Fibroblast of lung (primary cell): ENCODE data around the gene DEGS2. TPM values are rescaled to one million over a fixed set of nuclear protein-coding genes. Genes with fewer than 3 reads are reported as not detected.
A peak's percentile ranks its signal among the peaks of the same experiment; 100 is the strongest.

Experiments
- DNase-seq, 2 donors: peaks; one replicate each; pipeline versions ENCODE4 v3.0.0 to v3.0.0-alpha.2; 2010; ENCODE audit warnings: low read depth in 2 of 2
- H2AFZ ChIP-seq: 2 replicates; pipeline ENCODE4 v1.5.1; 2012; ENCODE audit warnings: low read length, control low read depth, inconsistent platforms
- H3K27ac ChIP-seq: 2 replicates; pipeline ENCODE4 v1.5.1; 2011; ENCODE audit warnings: low read length, control low read depth; ENCODE audit not compliant: insufficient read depth
- H3K27me3 ChIP-seq: 2 replicates; pipeline ENCODE4 v1.5.1; 2011; ENCODE audit warnings: mild to moderate bottlenecking, low read length; ENCODE audit not compliant: control insufficient read depth, insufficient read depth
- H3K36me3 ChIP-seq: 2 replicates; pipeline ENCODE4 v1.5.1; 2011; ENCODE audit warnings: low read length; ENCODE audit not compliant: control insufficient read depth, insufficient read depth
- H3K4me1 ChIP-seq: 2 replicates; pipeline ENCODE4 v1.5.1; 2011; ENCODE audit warnings: low read length; ENCODE audit not compliant: control insufficient read depth, insufficient read depth; ENCODE audit errors: extremely low read depth
- H3K4me2 ChIP-seq: 2 replicates; pipeline ENCODE4 v1.5.1; 2011; ENCODE audit warnings: low read length, control low read depth; ENCODE audit not compliant: insufficient read depth; ENCODE audit errors: extremely low read depth
- H3K4me3 ChIP-seq, 4 experiments: fragments of 200-600 bp in 1 of 4; sonication (generic) in 1 of 4; replicated peaks in 1 of 4; 2 replicates each; pipeline ENCODE4 v1.5.1; 2011 to 2016; ENCODE audit warnings: low read length in 4 of 4, low read depth in 3 of 4, mild to moderate bottlenecking in 3 of 4, control low read depth in 2 of 4, inconsistent platforms in 1 of 4, mixed read lengths in 1 of 4; ENCODE audit not compliant: insufficient read depth in 1 of 4; ENCODE audit errors: control extremely low read depth in 1 of 4
- H3K79me2 ChIP-seq: 2 replicates; pipeline ENCODE4 v1.5.1; 2012; ENCODE audit warnings: mild to moderate bottlenecking, low read length, inconsistent platforms; ENCODE audit not compliant: control insufficient read depth, insufficient read depth
- H3K9ac ChIP-seq: 2 replicates; pipeline ENCODE4 v1.5.1; 2011; ENCODE audit warnings: mild to moderate bottlenecking, low read length, control low read depth; ENCODE audit not compliant: insufficient read depth
- H3K9me3 ChIP-seq: 2 replicates; pipeline ENCODE4 v1.5.1; 2012; ENCODE audit warnings: low read depth, low read length; ENCODE audit not compliant: control insufficient read depth, insufficient read depth
- H4K20me1 ChIP-seq: 2 replicates; pipeline ENCODE4 v1.5.1; 2011; ENCODE audit warnings: low read length; ENCODE audit not compliant: control insufficient read depth, insufficient read depth; ENCODE audit errors: extremely low read depth
- CTCF ChIP-seq, 2 donors: IDR thresholded peaks in 1 of 2; conservative IDR thresholded peaks in 1 of 2; 1 replicate in 1 of 2; 2 replicates in 1 of 2; pipeline ENCODE4 v1.5.1; 2011 to 2012; ENCODE audit warnings: low read length in 2 of 2, control low read depth in 1 of 2, inconsistent platforms in 1 of 2, low read depth in 1 of 2, mild to moderate bottlenecking in 1 of 2
- EZH2 ChIP-seq: IDR thresholded peaks from 2 replicates; pipeline ENCODE4 v1.5.1; 2012; ENCODE audit warnings: low read length, control low read depth, mild to moderate bottlenecking; ENCODE audit errors: missing control alignments
- polyA plus RNA-seq, 2 donors: library from polyadenylated mRNA; depleted of rRNA in 1 of 2; stranded (reverse) in 1 of 2; unstranded in 1 of 2; fragments of >200 nt; gene quantifications; 2 replicates each; pipeline ENCODE4 v1.2.1, GENCODE V29; 2011 to 2012; ENCODE audit warnings: missing spikeins in 1 of 2
- total RNA-seq: library from RNA; depleted of rRNA; stranded (reverse); fragments of >200 nt; gene quantifications from 2 replicates; pipeline ENCODE4 v1.2.1, GENCODE V29; 2014

Gene DEGS2
- total and polyA plus RNA-seq, 2 donors (not counting 1 experiment from before 2014, with no cell fraction given), result under 0.01 TPM; not detected in 1

GRCh38 chr14:100131181-100131580, 28.3 kb downstream of the DEGS2 start:
- no peak for DNase-seq
- H3K36me3 ChIP-seq, result no peaks in the 10 kb centered on the region
- no peak overlapping the region for H3K4me2 ChIP-seq
- H2AFZ ChIP-seq, result no peak overlapping the region
- H3K9ac ChIP-seq, result no peak overlapping the region
- no peaks in the 10 kb centered on the region for H3K9me3 ChIP-seq
- no peaks in the 10 kb centered on the region for H3K79me2 ChIP-seq
- H3K4me3 ChIP-seq, result no peak overlapping the region
- no peaks in the 10 kb centered on the region for H4K20me1 ChIP-seq
- no peaks in the 10 kb centered on the region for H3K27me3 ChIP-seq
- TF ChIP-seq CTCF (conservative IDR thresholded peaks at IDR 0.05 in 1 of 2, IDR thresholded peaks at IDR 0.05 in 1 of 2; ENCODE audit: low read depth in 1 of 2, low read length in 2 of 2), result no peak
- TF ChIP-seq EZH2, result no peak
- no peaks in the 10 kb centered on the region for H3K4me1 ChIP-seq
- H3K27ac ChIP-seq, result no peak overlapping the region

- Histone ChIP-seq H3K9ac (no peak overlapping the region), H3K9me3 (no peaks in the 10 kb centered on the region), H3K4me1 (no peaks in the 10 kb centered on the region), H2AFZ (no peak overlapping the region), H3K4me3 (no peak overlapping the region), H3K79me2 (no peaks in the 10 kb centered on the region), H3K36me3 (no peaks in the 10 kb centered on the region), H3K27me3 (no peaks in the 10 kb centered on the region), H4K20me1 (no peaks in the 10 kb centered on the region), H3K27ac (no peak overlapping the region), H3K4me2 (no peak overlapping the region)
- DNase-seq, result no peak
- TF ChIP-seq EZH2, result no peak
These were observed 28.9 kb downstream of the DEGS2 start for GRCh38 chr14:100130521-100130920.

GRCh38 chr14:100129161-100129589, 30.3 kb downstream of the DEGS2 start:
- Histone ChIP-seq H3K4me2 (no peak overlapping the region), H3K27ac (no peak overlapping the region), H2AFZ (no peak overlapping the region)

More at GRCh38 chr14:100129161-100129589, 30.3 kb downstream of the DEGS2 start:
- Histone ChIP-seq H3K4me1 (no peaks in the 10 kb centered on the region), H3K79me2 (no peaks in the 10 kb centered on the region), H3K4me3 (no peak overlapping the region), H3K27me3 (no peaks in the 10 kb centered on the region), H3K9me3 (no peaks in the 10 kb centered on the region), H3K36me3 (peaks cover 2% of the 10 kb centered on the region), H3K9ac (no peak overlapping the region), H4K20me1 (no peaks in the 10 kb centered on the region)
- DNase-seq, result peak; percentile 23 to 53
- TF ChIP-seq EZH2 (no peak), CTCF (conservative IDR thresholded peaks at IDR 0.05 in 1 of 2, IDR thresholded peaks at IDR 0.05 in 1 of 2; ENCODE audit: low read depth in 1 of 2, low read length in 2 of 2) (no peak)
